Natural killer cell treated with Interleukin-12 subunit alpha and Interleukin-12 subunit beta and Interleukin-15 and Interleukin-18, amount 100 ng/mL, for 72 hours (primary cell): Measurements from ENCODE around the gene RAB7A. TPM values are rescaled to one million over a fixed set of nuclear protein-coding genes. Genes with fewer than 3 reads are reported as not detected.
A peak's percentile ranks its signal among the peaks of the same experiment; 100 is the strongest.

Source experiments
- ATAC-seq, 2 donors: fragments of 150-1000 bp; cut with Tn5 transposase in 1 of 2; sonication (Bioruptor Pico), chemical (Tn5 transposase) in 1 of 2; 2 replicates each; pipeline ENCODE4 v1.10.0; 2021
- DNase-seq: peaks from one replicate; pipeline ENCODE4 v3.0.0; 2022; ENCODE audit warnings: low spot score
- H3K27ac Mint-ChIP-seq, 2 donors: 1 replicate in 1 of 2; 2 replicates in 1 of 2; pipeline ENCODE4 v1.8.0; 2022; ENCODE audit warnings: mixed read lengths in 2 of 2, mild to moderate bottlenecking in 1 of 2, moderate library complexity in 1 of 2
- H3K27me3 Mint-ChIP-seq, 2 donors: 1 replicate in 1 of 2; 2 replicates in 1 of 2; pipeline ENCODE4 v1.8.0; 2022; ENCODE audit warnings: mixed read lengths in 2 of 2
- H3K36me3 Mint-ChIP-seq: one replicate; pipeline ENCODE4 v1.8.0; 2022; ENCODE audit warnings: mixed read lengths
- H3K4me1 Mint-ChIP-seq, 2 donors: 1 replicate in 1 of 2; 2 replicates in 1 of 2; pipeline ENCODE4 v1.8.0; 2022; ENCODE audit warnings: low read depth in 2 of 2, mixed read lengths in 2 of 2, mild to moderate bottlenecking in 1 of 2
- H3K4me3 Mint-ChIP-seq: one replicate; pipeline ENCODE4 v1.8.0; 2022; ENCODE audit warnings: mixed read lengths
- H3K9me3 Mint-ChIP-seq: 2 replicates; pipeline ENCODE4 v1.8.0; 2022; ENCODE audit warnings: mixed read lengths
- total RNA-seq, 2 donors: library from RNA; stranded (reverse); gene quantifications; one replicate each; pipeline ENCODE4 v1.2.3, GENCODE V29; 2022

The RAB7A gene
- total RNA-seq, 2 donors from 2014 or later, result 183 to 338 TPM

DNA sequence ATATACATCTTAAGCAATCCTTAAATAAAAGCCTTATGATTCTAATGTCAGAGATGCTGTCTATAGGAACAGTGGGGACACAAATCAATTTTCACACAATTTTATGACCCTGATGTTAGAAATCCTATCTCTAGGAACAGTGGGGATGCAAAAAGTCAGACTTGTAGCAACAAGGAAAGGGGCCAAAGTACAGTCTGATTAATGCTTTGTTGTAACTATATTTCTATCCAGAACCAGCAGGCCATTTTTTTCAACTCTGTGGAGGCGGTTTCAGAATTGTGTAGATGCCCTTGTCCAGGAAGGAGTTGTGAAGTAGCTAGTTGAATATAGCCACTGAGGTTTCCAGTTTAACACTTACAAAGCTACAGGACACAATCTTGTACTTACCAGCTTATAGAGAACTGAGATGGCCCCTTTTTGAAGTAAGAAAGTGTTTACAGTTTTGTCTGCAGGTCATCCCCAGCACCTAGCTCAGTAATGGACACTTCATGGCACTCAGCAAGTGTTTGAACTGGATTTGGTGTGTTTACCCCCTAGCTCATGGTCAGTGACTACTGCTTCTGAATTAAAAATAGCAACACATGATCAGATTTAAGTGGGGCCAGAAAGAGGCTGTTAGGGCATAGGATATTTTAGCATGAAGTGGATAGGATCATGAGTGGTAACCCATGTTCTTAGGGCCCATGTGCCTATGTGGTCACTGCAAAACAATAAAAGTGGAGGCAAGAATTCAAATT, 54.3 kb downstream of the RAB7A start:
- Mint-ChIP-seq H3K27ac (peak overlapping the region in 1 of 2 donors; percentile 57), H3K36me3 (no peaks in the 10 kb centered on the region), H3K4me3 (peak overlapping the region; percentile 43), H3K4me1 (peaks cover 71 to 80% of the 10 kb centered on the region in 2 donors), H3K27me3 (no peaks in the 10 kb centered on the region), H3K9me3 (no peaks in the 10 kb centered on the region)
- DNase-seq, result no peak
- no peak for ATAC-seq

DNA sequence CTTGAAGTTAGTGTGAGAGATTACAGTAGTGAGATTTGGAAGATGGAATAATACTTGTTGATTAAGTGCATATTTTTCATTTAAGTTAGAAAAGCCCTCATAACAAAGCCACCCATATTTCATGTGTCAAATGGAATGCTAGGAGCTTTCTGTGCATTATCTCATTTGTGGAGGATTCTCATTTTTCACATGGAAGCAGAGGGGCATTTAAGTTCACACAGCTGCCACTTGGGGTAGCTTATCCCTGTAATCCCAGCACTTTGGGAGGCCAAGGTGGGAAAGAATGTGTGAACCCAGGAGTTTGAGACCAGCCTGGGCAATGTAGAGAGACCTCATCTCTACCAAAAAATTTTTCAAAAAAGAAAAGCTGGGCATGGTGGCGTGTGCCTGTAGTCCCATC, 55.2 kb downstream of the RAB7A start:
- H3K4me3 Mint-ChIP-seq, result no peak overlapping the region

GRCh38 chr3:128782282-128783146, 56.5 kb downstream of the RAB7A start:
- DNase-seq (no peak), ATAC-seq (no peak)
- Mint-ChIP-seq H3K36me3 (no peaks in the 10 kb centered on the region), H3K9me3 (no peaks in the 10 kb centered on the region), H3K4me3 (no peak overlapping the region), H3K4me1 (peaks cover 74 to 78% of the 10 kb centered on the region in 2 donors), H3K27me3 (no peaks in the 10 kb centered on the region), H3K27ac (no peak overlapping the region)

More for the DNA sequence above, 55.2 kb downstream of the RAB7A start:
- Mint-ChIP-seq H3K27ac (peak overlapping the region in 1 of 2 donors; percentile 12), H3K4me1 (peaks cover 70 to 77% of the 10 kb centered on the region in 2 donors), H3K36me3 (no peaks in the 10 kb centered on the region), H3K27me3 (no peaks in the 10 kb centered on the region), H3K9me3 (no peaks in the 10 kb centered on the region)
- no peak for ATAC-seq
- no peak for DNase-seq

GRCh38 chr3:128783774-128784173, 57.8 kb downstream of the RAB7A start:
- no peaks in the 10 kb centered on the region for H3K27me3 Mint-ChIP-seq
- peaks cover 75 to 79% of the 10 kb centered on the region in 2 donors for H3K4me1 Mint-ChIP-seq
- DNase-seq (no peak), ATAC-seq (no peak)
- H3K27ac Mint-ChIP-seq, result peak overlapping the region; percentile 14 to 74
- no peaks in the 10 kb centered on the region for H3K36me3 Mint-ChIP-seq
- no peaks in the 10 kb centered on the region for H3K9me3 Mint-ChIP-seq
- H3K4me3 Mint-ChIP-seq, result no peak overlapping the region

DNA sequence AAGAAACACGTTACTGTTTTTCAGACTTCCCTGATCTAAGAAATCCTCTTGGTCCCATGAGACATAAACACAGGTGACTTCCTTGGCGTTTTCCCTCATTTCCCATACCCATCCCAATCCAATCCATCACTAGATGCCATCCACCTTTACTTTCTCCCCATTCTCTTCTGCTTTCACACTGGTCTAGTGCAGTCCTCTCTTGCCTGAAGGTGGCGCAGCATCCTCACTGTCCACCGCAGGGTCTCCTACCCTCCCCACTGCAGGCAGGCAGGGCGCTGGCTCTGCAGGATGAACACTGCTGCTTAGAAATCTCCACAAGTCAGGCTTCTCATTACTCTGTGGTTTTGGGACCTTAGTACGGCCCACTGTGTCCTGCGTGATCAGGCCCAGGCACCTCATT, 58.2 kb downstream of the RAB7A start:
- Mint-ChIP-seq H3K36me3 (no peaks in the 10 kb centered on the region), H3K4me3 (no peak overlapping the region), H3K27ac (peak overlapping the region; percentile 14 to 74), H3K9me3 (no peaks in the 10 kb centered on the region), H3K27me3 (no peaks in the 10 kb centered on the region), H3K4me1 (peaks cover 77 to 78% of the 10 kb centered on the region in 2 donors)
- ATAC-seq, result peak in 1 of 2 donors; percentile 65
- no peak for DNase-seq

GRCh38 chr3:128784843-128785242, 58.9 kb downstream of the RAB7A start:
- H3K27me3 Mint-ChIP-seq, result no peaks in the 10 kb centered on the region
- H3K27ac Mint-ChIP-seq, result peak overlapping the region; percentile 14 to 74
- ATAC-seq (no peak), DNase-seq (no peak)
- no peaks in the 10 kb centered on the region for H3K36me3 Mint-ChIP-seq
- H3K4me3 Mint-ChIP-seq, result no peak overlapping the region
- H3K9me3 Mint-ChIP-seq, result no peaks in the 10 kb centered on the region
- H3K4me1 Mint-ChIP-seq, result peaks cover 74 to 76% of the 10 kb centered on the region in 2 donors

DNA sequence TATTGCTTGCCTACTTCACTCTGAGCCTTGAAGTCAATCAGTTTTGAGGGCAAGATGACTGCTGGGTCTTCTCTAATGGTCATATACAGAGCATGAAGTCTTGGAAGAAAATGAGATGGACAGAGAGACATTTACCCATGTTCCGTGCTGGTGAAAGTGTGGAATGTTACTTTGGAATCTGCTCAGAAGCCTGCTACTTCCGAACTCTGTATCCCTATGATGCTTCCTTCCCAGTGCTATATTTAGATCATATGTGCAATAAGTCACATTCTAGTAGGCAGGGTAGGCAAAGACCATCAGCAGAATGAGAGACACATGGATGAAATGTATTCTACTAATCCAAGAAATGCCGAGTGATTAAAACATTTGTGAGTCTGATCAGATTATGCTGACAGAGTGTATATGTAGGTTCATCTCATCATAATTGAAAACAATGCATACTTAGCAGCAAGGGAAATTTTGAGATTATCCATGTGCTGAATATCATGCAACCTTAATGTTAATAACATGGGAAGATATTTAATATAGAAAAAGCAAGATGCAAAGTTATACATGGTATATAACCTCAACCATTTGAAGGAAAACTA, 60.5 kb downstream of the RAB7A start:
- Mint-ChIP-seq H3K9me3 (no peaks in the 10 kb centered on the region), H3K4me1 (peaks cover 71 to 72% of the 10 kb centered on the region in 2 donors), H3K4me3 (peak overlapping the region; percentile 87), H3K27ac (peak overlapping the region; percentile 91), H3K36me3 (no peaks in the 10 kb centered on the region), H3K27me3 (no peaks in the 10 kb centered on the region)
- ATAC-seq (no peak), DNase-seq (no peak)

DNA sequence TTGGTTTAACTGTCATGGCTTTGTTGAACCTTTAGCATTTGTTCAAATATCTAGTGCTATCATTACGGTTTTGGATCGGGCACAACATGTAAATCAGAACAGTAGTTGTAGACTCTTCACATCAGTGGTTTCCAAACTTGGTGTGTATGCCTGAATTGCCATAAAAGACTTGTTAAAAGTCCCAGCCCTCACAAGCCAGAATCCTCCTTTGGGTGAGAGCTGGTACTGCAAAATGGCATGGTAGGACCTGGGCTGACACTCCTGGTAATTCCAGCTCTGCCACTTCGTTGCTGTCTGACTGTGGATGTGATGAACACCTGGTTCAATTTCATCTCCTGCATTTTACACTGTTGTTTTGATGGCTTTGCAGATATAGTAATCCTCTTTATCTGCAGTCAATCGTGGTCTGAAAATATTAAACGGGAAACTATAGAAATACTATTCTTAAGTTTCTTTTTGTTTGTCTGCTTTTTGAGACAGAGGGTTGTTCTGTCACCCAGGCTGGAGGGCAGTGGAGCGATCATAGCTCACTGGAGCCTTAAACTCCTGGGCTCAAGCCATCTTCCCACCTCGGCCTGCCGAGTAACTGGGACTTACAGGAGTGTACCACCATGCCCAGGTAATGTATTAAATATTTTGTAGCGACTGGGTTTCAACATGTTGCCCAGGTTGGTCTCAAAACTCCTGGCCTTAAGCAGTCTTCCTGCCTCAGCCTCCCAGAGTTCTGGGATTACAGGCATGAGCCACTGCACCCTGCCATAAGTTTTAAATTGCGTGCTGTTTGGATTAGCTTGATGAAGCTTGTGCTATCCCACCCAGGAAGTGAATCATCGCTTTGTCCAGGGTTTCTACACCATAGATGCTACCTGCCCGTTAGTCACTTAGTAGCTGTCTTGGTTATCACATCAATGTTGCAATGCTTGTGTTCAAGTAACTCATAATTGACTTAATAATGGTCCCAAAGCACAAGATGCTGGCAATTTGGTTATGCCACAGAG, 61.6 kb downstream of the RAB7A start:
- no peaks in the 10 kb centered on the region for H3K36me3 Mint-ChIP-seq
- peaks cover 70 to 71% of the 10 kb centered on the region in 2 donors for H3K4me1 Mint-ChIP-seq
- peak; percentile 92 to 93 for ATAC-seq
- H3K27me3 Mint-ChIP-seq, result no peaks in the 10 kb centered on the region
- peak overlapping the region; percentile 87 for H3K4me3 Mint-ChIP-seq
- H3K9me3 Mint-ChIP-seq, result no peaks in the 10 kb centered on the region
- H3K27ac Mint-ChIP-seq, result peak overlapping the region; percentile 91
- peak; percentile 65 for DNase-seq

DNA sequence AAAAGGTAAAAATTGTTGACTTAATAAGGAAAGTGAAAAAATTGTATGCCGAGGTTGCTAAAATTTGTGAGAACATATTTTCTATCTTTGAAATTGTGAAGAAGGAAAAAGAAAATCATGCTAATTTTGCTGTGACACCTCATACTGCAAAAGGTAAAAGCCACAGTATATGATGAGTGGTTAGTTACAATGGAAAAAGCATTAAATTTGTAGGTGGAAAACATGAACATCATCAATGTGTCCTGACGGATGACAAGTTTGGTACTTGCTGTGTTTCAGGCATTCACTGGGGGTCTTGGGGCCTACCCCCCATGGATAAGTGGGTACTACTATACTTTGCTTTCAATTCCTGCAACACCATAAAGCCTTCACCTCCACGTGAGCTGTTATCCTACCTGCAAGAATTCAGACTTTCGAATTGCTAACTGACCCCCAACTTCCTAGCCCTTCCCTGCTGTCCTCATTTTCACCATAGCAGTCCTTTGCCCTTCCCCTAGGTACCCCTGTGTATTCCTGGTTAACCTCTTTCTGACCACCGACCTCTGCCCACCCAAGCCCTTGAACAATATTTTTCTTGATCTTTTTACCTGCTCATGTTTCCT, 62.4 kb downstream of the RAB7A start:
- no peaks in the 10 kb centered on the region for H3K9me3 Mint-ChIP-seq
- peak overlapping the region; percentile 91 for H3K27ac Mint-ChIP-seq
- ATAC-seq, result peak; percentile 34 to 61
- no peaks in the 10 kb centered on the region for H3K27me3 Mint-ChIP-seq
- peaks cover 65 to 66% of the 10 kb centered on the region in 2 donors for H3K4me1 Mint-ChIP-seq
- H3K36me3 Mint-ChIP-seq, result no peaks in the 10 kb centered on the region
- peak overlapping the region; percentile 87 for H3K4me3 Mint-ChIP-seq
- DNase-seq, result no peak

DNA sequence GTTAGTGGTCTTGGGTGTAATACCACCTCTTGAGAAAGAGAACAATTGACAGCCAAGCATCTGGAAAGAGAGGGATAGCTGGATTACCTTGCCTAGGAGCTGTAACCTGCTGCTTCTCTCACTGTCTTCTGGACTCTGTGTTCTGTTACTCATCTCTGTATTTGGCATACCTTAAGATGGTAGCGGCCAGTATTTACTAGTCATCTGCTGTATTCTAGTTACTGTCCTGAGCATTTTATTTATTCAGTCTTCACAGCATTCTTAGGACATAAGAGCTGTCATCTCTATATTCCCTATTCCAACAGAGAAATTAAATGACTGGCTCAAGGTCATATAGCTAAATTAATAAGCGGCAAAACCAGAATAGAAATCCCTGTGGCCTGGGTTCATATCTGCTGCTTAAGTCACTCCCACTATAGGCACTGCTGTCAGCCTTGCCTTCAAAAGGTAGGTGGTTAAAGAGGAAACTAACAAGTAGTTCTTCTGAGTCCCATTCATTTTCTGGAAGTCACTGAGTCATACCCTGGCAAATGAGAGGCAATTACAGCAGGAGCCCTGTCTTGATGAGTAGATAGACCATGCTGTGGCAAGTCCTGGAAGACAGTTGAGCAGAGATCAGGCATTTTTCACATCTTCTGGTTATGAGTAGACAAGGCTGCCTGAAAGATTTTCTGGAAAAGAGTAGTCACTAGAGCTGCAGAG, 68.2 kb downstream of the RAB7A start:
- H3K9me3 Mint-ChIP-seq, result no peaks in the 10 kb centered on the region
- H3K27me3 Mint-ChIP-seq, result no peaks in the 10 kb centered on the region
- H3K36me3 Mint-ChIP-seq, result peaks cover 14% of the 10 kb centered on the region
- peaks cover 41 to 44% of the 10 kb centered on the region in 2 donors for H3K4me1 Mint-ChIP-seq
- H3K4me3 Mint-ChIP-seq, result peak overlapping the region; percentile 69
- ATAC-seq, result peak; percentile 79 to 87
- peak overlapping the region; percentile 82 to 87 for H3K27ac Mint-ChIP-seq
- no peak for DNase-seq

DNA sequence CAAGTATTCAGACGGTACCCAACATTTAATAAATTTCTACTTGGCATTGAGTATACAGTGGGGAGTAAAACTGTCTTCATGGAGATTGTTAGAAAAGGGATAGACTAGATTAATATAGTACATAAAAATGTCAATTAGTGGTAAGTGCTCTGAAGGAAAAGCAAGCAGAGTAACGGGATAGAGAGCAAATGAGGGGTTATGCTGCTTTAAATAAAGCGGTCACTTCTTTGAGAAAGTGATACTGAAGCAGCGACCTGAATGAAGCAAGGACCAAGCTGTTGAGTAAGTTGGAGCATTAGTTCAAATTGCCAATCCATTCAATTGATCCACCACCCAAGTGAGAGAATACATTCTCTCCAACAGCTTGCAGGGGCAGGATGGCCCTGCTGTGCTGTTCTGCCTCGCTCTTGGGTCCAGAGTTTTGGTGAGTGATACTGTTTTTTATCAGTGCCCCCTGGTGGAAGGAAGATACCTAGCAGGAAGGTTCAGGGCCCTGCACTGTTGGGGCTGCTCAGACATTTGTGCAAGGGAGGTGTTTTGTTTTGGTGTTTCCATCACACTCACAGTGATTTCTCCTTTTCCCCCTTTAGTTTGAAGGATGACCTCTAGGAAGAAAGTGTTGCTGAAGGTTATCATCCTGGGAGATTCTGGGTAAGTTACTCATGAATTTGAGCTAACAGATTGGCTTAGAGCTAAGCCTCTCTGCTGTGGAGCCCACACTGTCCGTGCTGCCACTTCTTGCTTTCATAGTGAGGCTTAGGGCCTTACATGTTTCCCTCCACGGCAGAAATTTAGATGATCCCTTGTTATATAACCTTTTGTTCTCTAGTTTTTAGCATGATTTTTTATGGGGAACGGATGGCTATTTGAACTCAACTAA, 69.0 kb downstream of the RAB7A start:
- H3K4me1 Mint-ChIP-seq, result peaks cover 49% of the 10 kb centered on the region in 2 donors
- H3K27me3 Mint-ChIP-seq, result no peaks in the 10 kb centered on the region
- no peaks in the 10 kb centered on the region for H3K9me3 Mint-ChIP-seq
- ATAC-seq (peak; percentile 85 to 88), DNase-seq (peak; percentile 73)
- H3K27ac Mint-ChIP-seq, result peak overlapping the region; percentile 82 to 87
- H3K4me3 Mint-ChIP-seq, result peak overlapping the region; percentile 69
- peaks cover 21% of the 10 kb centered on the region for H3K36me3 Mint-ChIP-seq
